Memory B cell (primary cell): Measurements from ENCODE around the gene SOX13.
"Not testable (repeated sequence)": the region's sequence is repeated elsewhere in the genome, so short reads cannot be mapped to it uniquely, and the experiment has no call there.

ENCODE experiments used
- ATAC-seq: fragments of 150-1000 bp; cut with Tn5 transposase; 2 replicates; pipeline ENCODE4 v1.10.0; 2021; ENCODE audit warnings: low read depth, mild to moderate bottlenecking, moderate library complexity
- DNase-seq, 2 donors: peaks; one replicate each; pipeline ENCODE4 v3.0.0; 2022; ENCODE audit warnings: low spot score in 2 of 2
- H3K27ac Mint-ChIP-seq: one replicate; pipeline ENCODE4 v1.8.0; 2022; ENCODE audit warnings: mild to moderate bottlenecking, moderate library complexity, mixed read lengths
- H3K27me3 Mint-ChIP-seq: one replicate; pipeline ENCODE4 v1.8.0; 2022; ENCODE audit warnings: mixed read lengths
- H3K36me3 Mint-ChIP-seq: one replicate; pipeline ENCODE4 v1.8.0; 2022; ENCODE audit warnings: mild to moderate bottlenecking, mixed read lengths
- H3K4me1 Mint-ChIP-seq: one replicate; pipeline ENCODE4 v1.8.0; 2022; ENCODE audit warnings: mixed read lengths
- H3K4me3 Mint-ChIP-seq: one replicate; pipeline ENCODE4 v1.8.0; 2022; ENCODE audit warnings: mild to moderate bottlenecking, moderate library complexity, mixed read lengths
- H3K9me3 Mint-ChIP-seq: one replicate; pipeline ENCODE4 v1.8.0; 2022; ENCODE audit warnings: mixed read lengths

The SOX13 gene

DNA sequence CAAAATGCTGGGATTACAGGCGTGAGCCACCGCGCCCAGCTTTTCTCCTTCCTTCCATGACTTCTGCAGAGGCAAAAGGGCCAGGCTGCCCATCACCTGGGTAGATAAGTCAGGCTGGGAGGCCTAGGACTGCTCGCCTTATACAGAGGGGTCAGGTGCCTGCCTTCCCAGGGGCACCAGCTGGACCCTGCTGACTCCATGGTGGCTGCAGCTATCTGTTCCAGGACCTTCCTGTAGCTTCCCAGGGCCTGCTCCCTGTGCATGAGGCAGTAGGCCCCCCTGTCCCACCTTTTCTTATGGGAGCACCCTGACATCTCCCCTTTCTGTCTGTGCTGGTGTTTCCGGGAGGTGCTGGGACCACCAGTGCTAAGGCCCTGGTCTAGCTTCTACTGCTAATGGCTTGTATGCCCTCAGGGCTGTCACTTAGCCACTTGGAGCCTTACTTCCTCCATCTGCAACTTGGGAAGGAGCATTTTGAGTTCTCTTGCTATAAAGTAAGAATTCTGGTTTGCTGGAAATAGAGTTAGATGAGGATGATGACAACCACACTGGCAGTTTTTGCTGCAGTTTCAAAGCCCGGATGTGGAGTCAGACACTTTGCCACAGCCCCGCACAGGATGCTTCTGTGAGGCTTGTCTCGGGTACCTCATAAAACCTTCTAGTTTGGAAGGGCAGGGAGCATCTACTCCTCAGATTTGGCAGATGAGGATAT lies 14.4 kb downstream of the SOX13 start:
- ATAC-seq (no peak), DNase-seq (no peak)
- Mint-ChIP-seq H3K36me3 (no peaks in the 10 kb centered on the region), H3K27ac (no peak overlapping the region), H3K4me1 (no peaks in the 10 kb centered on the region), H3K27me3 (peaks cover 4% of the 10 kb centered on the region), H3K9me3 (no peaks in the 10 kb centered on the region), H3K4me3 (no peak overlapping the region)

DNA sequence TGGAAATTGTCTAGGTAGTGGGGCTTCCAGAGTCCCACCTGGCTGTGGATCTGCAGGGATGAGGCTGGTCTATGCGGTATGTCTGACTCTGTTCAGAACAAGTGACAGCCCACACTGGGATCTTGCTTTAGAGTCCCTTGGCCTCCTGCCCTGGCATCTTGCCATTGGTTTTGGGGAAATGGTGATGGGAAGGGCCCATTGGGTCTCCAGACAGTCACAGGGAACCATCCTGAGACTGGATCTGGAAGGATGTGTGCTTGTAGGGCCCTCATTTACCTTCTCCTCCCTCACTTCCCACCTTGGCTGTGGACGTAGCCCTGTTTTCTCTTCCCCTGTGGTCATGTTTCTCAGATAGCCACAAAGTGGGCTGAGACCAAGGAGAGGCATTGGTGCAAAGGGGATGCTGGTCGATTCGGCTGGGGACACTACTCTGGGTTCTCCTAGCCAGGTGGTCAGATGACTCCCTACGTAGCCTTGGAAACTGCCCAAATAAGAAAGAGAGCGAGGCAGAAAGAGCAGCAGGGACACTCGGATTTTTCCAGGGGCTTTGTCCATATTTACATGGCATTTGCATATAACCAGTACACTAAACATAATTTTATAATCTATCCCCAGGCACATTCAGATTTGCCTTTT lies 15.1 kb downstream of the SOX13 start:
- H3K4me1 Mint-ChIP-seq: no peaks in the 10 kb centered on the region
- H3K4me3 Mint-ChIP-seq: no peak overlapping the region
- H3K9me3 Mint-ChIP-seq: no peaks in the 10 kb centered on the region
- ATAC-seq (no peak), DNase-seq (no peak)
- H3K27ac Mint-ChIP-seq: no peak overlapping the region
- H3K27me3 Mint-ChIP-seq: peaks cover 6% of the 10 kb centered on the region
- no peaks in the 10 kb centered on the region for H3K36me3 Mint-ChIP-seq

DNA sequence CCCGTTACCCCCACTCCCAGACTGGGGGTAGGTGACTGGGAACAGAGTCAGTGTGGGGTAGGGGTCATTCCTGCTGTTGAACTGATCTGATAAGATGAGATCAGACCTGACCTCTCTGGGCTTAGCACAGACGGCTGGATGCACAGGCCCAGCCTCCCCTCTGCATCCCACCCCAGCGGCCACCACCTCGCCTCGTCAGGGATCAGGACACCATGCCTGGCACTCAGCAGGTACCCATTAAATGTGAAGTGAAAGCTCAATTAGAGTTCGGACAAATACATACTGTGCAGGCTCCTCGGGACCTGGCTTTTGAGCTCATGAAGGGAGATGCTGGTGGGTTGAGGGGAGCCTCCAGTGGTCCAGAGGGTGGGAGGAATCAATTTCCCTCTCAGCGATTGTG lies 15.7 kb downstream of the SOX13 start:
- no peaks in the 10 kb centered on the region for H3K9me3 Mint-ChIP-seq
- DNase-seq: no peak
- no peaks in the 10 kb centered on the region for H3K36me3 Mint-ChIP-seq
- ATAC-seq: no peak
- H3K27me3 Mint-ChIP-seq: peaks cover 2% of the 10 kb centered on the region
- H3K4me3 Mint-ChIP-seq: no peak overlapping the region
- no peak overlapping the region for H3K27ac Mint-ChIP-seq
- no peaks in the 10 kb centered on the region for H3K4me1 Mint-ChIP-seq

DNA sequence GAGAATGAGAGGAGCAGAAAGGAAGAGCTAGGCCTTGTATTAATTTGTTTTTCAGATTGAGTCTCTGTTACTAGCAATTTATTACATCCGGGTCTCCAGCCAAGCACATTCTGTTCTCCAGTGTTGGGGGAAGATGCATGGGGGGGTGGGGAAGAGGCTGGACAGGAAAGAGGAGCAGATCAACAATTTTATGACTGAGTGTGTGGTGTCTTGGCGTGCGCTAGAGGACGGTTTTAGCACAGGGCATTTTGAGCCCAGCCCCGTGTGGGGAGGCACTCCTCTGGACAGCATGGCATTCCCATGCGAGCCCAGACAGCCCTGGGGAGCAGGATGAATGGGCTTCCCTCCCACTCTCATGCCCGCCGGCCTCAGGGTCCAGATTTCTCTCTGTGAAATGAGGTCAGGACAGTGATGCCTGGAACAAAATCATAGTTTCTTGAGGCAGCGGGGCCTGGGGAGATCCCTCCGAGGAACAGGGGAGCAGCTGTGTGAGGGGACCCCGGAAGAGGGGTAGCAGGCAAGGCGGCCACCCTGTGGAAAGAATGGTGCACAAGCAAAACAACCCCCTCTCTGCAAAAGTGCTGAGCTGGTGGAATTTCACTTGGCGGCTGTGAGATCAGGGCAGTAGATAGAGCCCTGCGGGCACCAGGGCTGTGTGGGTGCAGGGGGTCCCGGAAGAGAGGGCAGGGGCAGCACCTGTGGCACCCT lies 16.3 kb downstream of the SOX13 start:
- no peaks in the 10 kb centered on the region for H3K4me1 Mint-ChIP-seq
- H3K36me3 Mint-ChIP-seq: no peaks in the 10 kb centered on the region
- H3K9me3 Mint-ChIP-seq: no peaks in the 10 kb centered on the region
- no peak for DNase-seq
- no peak overlapping the region for H3K4me3 Mint-ChIP-seq
- no peak for ATAC-seq
- peaks cover 2% of the 10 kb centered on the region for H3K27me3 Mint-ChIP-seq
- no peak overlapping the region for H3K27ac Mint-ChIP-seq

GRCh38 chr1:204090132-204090531 lies 17.2 kb downstream of the SOX13 start:
- H3K27ac Mint-ChIP-seq, ATAC-seq, DNase-seq, H3K27me3 Mint-ChIP-seq, H3K4me3 Mint-ChIP-seq, H3K4me1 Mint-ChIP-seq, H3K9me3 Mint-ChIP-seq, H3K36me3 Mint-ChIP-seq: not testable (repeated sequence)

- DNase-seq (no peak), ATAC-seq (no peak)
- no peaks in the 10 kb centered on the region for H3K4me1 Mint-ChIP-seq
- H3K36me3 Mint-ChIP-seq: no peaks in the 10 kb centered on the region
- no peak overlapping the region for H3K27ac Mint-ChIP-seq
- H3K27me3 Mint-ChIP-seq: peaks cover 2% of the 10 kb centered on the region
- H3K4me3 Mint-ChIP-seq: no peak overlapping the region
- no peaks in the 10 kb centered on the region for H3K9me3 Mint-ChIP-seq
Observed at GRCh38 chr1:204091066-204091465, 18.2 kb downstream of the SOX13 start.

DNA sequence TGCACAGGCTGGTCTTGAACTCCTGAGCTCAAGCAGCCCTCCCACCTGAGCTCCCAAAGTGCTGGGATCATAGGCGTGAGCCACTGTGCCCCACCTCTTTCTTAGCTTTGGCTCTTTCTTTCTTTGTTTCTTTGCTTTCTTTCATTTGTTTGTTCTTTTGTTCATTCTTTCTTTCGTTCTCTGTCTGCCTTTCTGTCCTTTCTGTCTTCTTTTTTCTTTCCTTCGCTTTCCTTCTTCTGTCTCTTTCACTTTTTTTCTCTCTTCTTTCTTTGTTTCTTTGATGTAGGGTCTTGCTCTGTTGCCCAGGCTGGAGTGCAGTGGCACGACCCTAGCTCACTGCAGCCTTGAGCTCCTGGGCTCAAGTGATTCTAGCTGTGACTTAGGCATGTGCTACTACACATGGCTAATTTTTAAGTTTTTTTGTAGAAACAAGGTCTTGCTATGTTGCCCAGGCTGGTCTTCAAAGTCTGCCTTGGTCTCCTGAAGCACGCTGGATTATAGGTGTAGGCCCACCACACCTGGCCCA lies 18.9 kb downstream of the SOX13 start:
- no peak overlapping the region for H3K27ac Mint-ChIP-seq
- H3K27me3 Mint-ChIP-seq: peaks cover 2% of the 10 kb centered on the region

GRCh38 chr1:204092632-204093420 lies 19.9 kb downstream of the SOX13 start:
- Mint-ChIP-seq H3K4me1 (no peaks in the 10 kb centered on the region), H3K36me3 (no peaks in the 10 kb centered on the region), H3K27ac (no peak overlapping the region), H3K4me3 (no peak overlapping the region), H3K9me3 (no peaks in the 10 kb centered on the region), H3K27me3 (peaks cover 2% of the 10 kb centered on the region)
- ATAC-seq (no peak), DNase-seq (no peak)

More for the DNA sequence above, 18.9 kb downstream of the SOX13 start:
- ATAC-seq (no peak), DNase-seq (no peak)
- Mint-ChIP-seq H3K9me3 (no peaks in the 10 kb centered on the region), H3K4me1 (no peaks in the 10 kb centered on the region), H3K4me3 (no peak overlapping the region), H3K36me3 (no peaks in the 10 kb centered on the region)

DNA sequence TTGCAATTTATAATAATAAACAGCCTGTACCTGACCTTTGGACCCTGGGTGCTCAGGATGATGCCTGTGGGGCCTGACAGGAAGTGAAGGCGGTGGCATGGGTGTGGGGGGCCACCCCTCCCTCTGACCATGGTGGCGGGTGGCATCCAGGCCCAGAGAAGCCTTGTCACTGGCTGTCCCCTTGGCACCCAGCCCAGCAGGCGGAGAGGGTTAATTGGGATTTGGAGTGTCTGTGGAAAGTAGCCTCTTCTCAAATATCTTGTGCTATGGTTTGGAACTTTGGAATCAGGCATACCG lies 20.5 kb downstream of the SOX13 start:
- no peaks in the 10 kb centered on the region for H3K4me1 Mint-ChIP-seq

GRCh38 chr1:204093781-204094180 lies 20.9 kb downstream of the SOX13 start:
- no peaks in the 10 kb centered on the region for H3K36me3 Mint-ChIP-seq
- H3K27me3 Mint-ChIP-seq: peaks cover 2% of the 10 kb centered on the region
- ATAC-seq (no peak), DNase-seq (no peak)
- no peaks in the 10 kb centered on the region for H3K9me3 Mint-ChIP-seq
- no peak overlapping the region for H3K27ac Mint-ChIP-seq
- H3K4me3 Mint-ChIP-seq: no peak overlapping the region
- no peaks in the 10 kb centered on the region for H3K4me1 Mint-ChIP-seq

More for the DNA sequence above, 20.5 kb downstream of the SOX13 start:
- no peaks in the 10 kb centered on the region for H3K9me3 Mint-ChIP-seq
- DNase-seq (no peak), ATAC-seq (no peak)
- H3K4me3 Mint-ChIP-seq: no peak overlapping the region
- no peak overlapping the region for H3K27ac Mint-ChIP-seq
- peaks cover 2% of the 10 kb centered on the region for H3K27me3 Mint-ChIP-seq
- H3K36me3 Mint-ChIP-seq: no peaks in the 10 kb centered on the region

- Mint-ChIP-seq H3K36me3 (no peaks in the 10 kb centered on the region), H3K27ac (no peak overlapping the region), H3K4me3 (no peak overlapping the region), H3K4me1 (no peaks in the 10 kb centered on the region), H3K27me3 (peaks cover 2% of the 10 kb centered on the region), H3K9me3 (no peaks in the 10 kb centered on the region)
- ATAC-seq: no peak
- no peak for DNase-seq
Observed at GRCh38 chr1:204094313-204094729, 21.4 kb downstream of the SOX13 start.

DNA sequence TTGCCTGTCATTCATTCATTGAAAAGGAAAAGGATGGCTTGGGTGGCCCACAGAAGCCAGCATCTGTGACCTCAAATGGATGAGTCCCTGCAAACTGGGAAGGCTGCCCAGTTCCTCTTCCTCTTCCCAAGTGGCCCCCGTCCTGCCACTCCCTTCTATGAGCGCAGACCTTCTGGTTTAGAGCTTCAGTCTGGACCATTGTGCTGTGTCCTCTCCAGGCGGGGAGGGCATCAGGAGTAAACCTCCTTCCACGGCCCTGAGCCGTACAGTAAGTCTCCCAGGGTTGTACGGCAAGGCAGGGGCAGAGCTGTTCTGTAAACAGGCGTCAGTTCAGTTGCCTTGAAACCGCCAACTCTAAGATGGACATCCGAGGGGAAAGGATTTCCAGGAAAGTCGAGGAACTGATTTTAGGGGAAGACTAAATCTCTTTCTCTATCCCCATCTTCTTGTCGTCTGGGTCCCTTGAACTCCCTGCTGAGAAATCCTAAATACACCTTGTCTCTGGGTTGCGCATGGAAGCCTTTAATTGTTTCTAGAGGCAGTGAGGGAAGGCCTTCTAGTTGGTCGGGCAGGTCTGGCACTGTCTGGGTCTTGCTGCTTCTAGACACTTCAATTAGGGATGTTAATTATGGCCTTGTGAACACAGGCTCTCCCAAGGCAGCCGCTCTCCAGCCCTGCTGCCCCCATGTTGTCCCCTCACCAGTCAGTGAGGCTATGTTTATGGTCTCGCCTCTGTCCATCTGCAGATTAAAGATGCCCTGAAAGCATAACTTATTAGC lies 22.1 kb downstream of the SOX13 start:
- ATAC-seq (no peak), DNase-seq (no peak)
- Mint-ChIP-seq H3K36me3 (no peaks in the 10 kb centered on the region), H3K9me3 (no peaks in the 10 kb centered on the region), H3K27me3 (peaks cover 2% of the 10 kb centered on the region), H3K4me1 (no peaks in the 10 kb centered on the region), H3K27ac (no peak overlapping the region), H3K4me3 (no peak overlapping the region)

- H3K27ac Mint-ChIP-seq: no peak overlapping the region
- H3K36me3 Mint-ChIP-seq: no peaks in the 10 kb centered on the region
- ATAC-seq (no peak), DNase-seq (no peak)
- H3K27me3 Mint-ChIP-seq: peaks cover 2% of the 10 kb centered on the region
- no peak overlapping the region for H3K4me3 Mint-ChIP-seq
- H3K9me3 Mint-ChIP-seq: no peaks in the 10 kb centered on the region
- no peaks in the 10 kb centered on the region for H3K4me1 Mint-ChIP-seq
Observed at GRCh38 chr1:204096931-204097330, 24.0 kb downstream of the SOX13 start.
